Activated CD8-positive, alpha-beta T cell treated with anti-CD3 and anti-CD28 coated beads for 36 hours (primary cell): ENCODE data around the gene OAS3. TPM values are rescaled to one million over a fixed set of nuclear protein-coding genes. Genes with fewer than 3 reads are reported as not detected.

Source experiments
- ATAC-seq: fragments of 200-7000 bp; cut with Tn5 transposase; one replicate; pipeline ENCODE4 v1.10.0; 2021; ENCODE audit warnings: mild to moderate bottlenecking, moderate library complexity
- CTCF ChIA-PET: fragments of 350-600 bp; sonication (Branson Sonifier 250); formaldehyde crosslinking; loops from one replicate; lab custom pipeline; 2021; ENCODE audit warnings: antibody characterized with exemption; lab: Charles Lee
- POLR2A ChIA-PET: fragments of 350-600 bp; sonication (Branson Sonifier 250); formaldehyde crosslinking; loops from one replicate; lab custom pipeline; 2021; ENCODE audit warnings: antibody characterized with exemption; lab: Charles Lee
- DNase-seq: peaks from one replicate; pipeline ENCODE4 v3.0.0-alpha.2; 2020
- H3K27ac Mint-ChIP-seq: one replicate; pipeline ENCODE4 v1.8.0; 2021; ENCODE audit warnings: mild to moderate bottlenecking, mixed read lengths
- H3K27me3 Mint-ChIP-seq: one replicate; pipeline ENCODE4 v1.8.0; 2021; ENCODE audit warnings: mixed read lengths
- H3K36me3 Mint-ChIP-seq: one replicate; pipeline ENCODE4 v1.8.0; 2021; ENCODE audit warnings: low read depth, mixed read lengths
- H3K4me1 Mint-ChIP-seq: one replicate; pipeline ENCODE4 v1.8.0; 2021; ENCODE audit warnings: low read depth, mixed read lengths
- H3K4me3 Mint-ChIP-seq: one replicate; pipeline ENCODE4 v1.8.0; 2021; ENCODE audit warnings: mild to moderate bottlenecking, moderate library complexity, mixed read lengths
- H3K9me3 Mint-ChIP-seq: one replicate; pipeline ENCODE4 v1.8.0; 2021; ENCODE audit warnings: mixed read lengths
- CTCF ChIP-seq: fragments of 200-600 bp; IDR thresholded peaks from one replicate; pipeline ENCODE4 v1.8.0; 2022; ENCODE audit warnings: antibody characterized with exemption, mild to moderate bottlenecking
- intact Hi-C: fragments of 100-400 bp; cut with micrococcal nuclease; formaldehyde crosslinking; loops from one replicate; pipeline ENCODE4 v1.10.0; 2022
- total RNA-seq, 2 experiments: library from RNA; stranded (reverse); gene quantifications; one replicate each; pipeline ENCODE4 v1.2.3, GENCODE V29; 2021

OAS3 gene
- total RNA-seq, 2 experiments from 2014 or later = 21.4 to 22.2 TPM

- POLR2A ChIA-PET = no interaction called here
- DNase-seq = no peak
- H3K27me3 Mint-ChIP-seq = no peaks in the 10 kb centered on the region
- no peaks in the 10 kb centered on the region for H3K36me3 Mint-ChIP-seq
- H3K9me3 Mint-ChIP-seq = no peaks in the 10 kb centered on the region
- no peak for TF ChIP-seq CTCF
- CTCF ChIA-PET = interaction anchor here (1.1 to 3.7 kb wide), 4 partner anchors 10 to 95 kb away, joined by 3 to 20 read pairs (median 5); partner anchors contain the start of genes OAS1 and OAS3
- no peak overlapping the region for H3K27ac Mint-ChIP-seq
- peaks cover 5% of the 10 kb centered on the region for H3K4me1 Mint-ChIP-seq
- ATAC-seq = no peak
- H3K4me3 Mint-ChIP-seq = no peak overlapping the region
- intact Hi-C loops = no loop called here
These were observed 39.9 kb upstream of the OAS3 start for GRCh38 chr12:112898380-112898779.

DNA sequence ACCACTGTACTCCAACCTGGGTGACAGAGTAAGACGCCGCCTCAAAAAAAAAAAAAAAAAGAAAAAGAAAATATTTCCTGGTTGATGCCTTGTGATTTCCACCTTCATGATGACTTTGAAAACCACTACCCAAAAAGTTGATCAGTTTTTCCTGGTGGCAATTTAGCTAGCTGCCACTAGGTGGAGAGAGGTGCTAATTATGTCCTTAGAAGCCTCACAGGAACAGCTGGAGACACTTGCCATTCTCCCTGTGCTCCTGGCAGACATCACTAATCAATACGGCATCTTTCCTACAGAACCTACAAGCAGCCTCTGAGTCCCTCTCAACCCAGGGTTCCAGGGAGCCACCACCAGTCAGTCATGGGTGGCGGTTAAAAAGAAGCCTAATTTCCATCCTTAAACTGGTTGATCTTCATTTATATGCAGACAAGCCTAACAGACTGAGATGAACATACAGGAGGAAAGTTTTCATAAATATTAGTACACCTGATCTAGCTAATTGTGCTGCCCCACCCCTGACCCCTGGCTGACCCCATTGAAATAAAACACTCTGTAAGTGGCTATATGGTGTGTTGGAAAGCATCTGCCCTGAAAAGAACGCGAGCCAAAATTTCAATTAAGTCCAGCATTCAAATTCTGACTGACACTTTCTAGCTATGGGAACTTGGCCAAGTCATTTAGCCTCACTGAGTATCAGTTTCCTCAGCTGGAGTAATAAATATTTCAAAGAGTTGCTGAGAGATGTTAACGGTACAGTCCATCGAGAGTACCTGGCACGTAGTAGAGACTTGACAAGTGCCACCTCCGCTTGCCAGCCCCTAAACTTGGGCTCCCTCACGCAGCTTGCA, 37.8 kb upstream of the OAS3 start:
- ChIA-PET POLR2A (interaction anchor here (0.6 to 1.6 kb wide), 2 partner anchors 25 to 78 kb away, joined by 3 to 5 read pairs; partner anchors contain the start of gene OAS2), CTCF (interaction anchor here (0.8 to 3.7 kb wide), 23 partner anchors 8 to 278 kb away, joined by 3 to 20 read pairs (median 4); partner anchors contain the start of genes OAS1, OAS2 and OAS3)
- Mint-ChIP-seq H3K36me3 (no peaks in the 10 kb centered on the region), H3K9me3 (no peaks in the 10 kb centered on the region), H3K27me3 (no peaks in the 10 kb centered on the region), H3K27ac (no peak overlapping the region), H3K4me1 (peaks cover 15% of the 10 kb centered on the region), H3K4me3 (no peak overlapping the region)
- ATAC-seq = peak; percentile 67
- TF ChIP-seq CTCF = peak; percentile 86
- DNase-seq = peak; percentile 60
- intact Hi-C loops = loop anchor here (5.0 kb wide), 1 partner anchor 132 kb away; no protein-coding TSS in a partner anchor

- Mint-ChIP-seq H3K27me3 (no peaks in the 10 kb centered on the region), H3K4me1 (peaks cover 16% of the 10 kb centered on the region), H3K27ac (no peak overlapping the region), H3K9me3 (no peaks in the 10 kb centered on the region), H3K36me3 (no peaks in the 10 kb centered on the region), H3K4me3 (no peak overlapping the region)
- CTCF ChIA-PET = interaction anchor here (0.9 to 3.7 kb wide), 11 partner anchors 7 to 147 kb away, joined by 3 to 20 read pairs (median 7); partner anchors contain the start of genes OAS1 and OAS2
- POLR2A ChIA-PET = interaction anchor here (0.6 to 1.6 kb wide), 2 partner anchors 25 to 77 kb away, joined by 3 to 5 read pairs; partner anchors contain the start of gene OAS2
- intact Hi-C loops = loop anchor here (5.0 kb wide), 1 partner anchor 131 kb away; no protein-coding TSS in a partner anchor
- TF ChIP-seq CTCF = no peak
- ATAC-seq (no peak), DNase-seq (no peak)
These were observed 37.0 kb upstream of the OAS3 start for GRCh38 chr12:112901271-112901670.

DNA sequence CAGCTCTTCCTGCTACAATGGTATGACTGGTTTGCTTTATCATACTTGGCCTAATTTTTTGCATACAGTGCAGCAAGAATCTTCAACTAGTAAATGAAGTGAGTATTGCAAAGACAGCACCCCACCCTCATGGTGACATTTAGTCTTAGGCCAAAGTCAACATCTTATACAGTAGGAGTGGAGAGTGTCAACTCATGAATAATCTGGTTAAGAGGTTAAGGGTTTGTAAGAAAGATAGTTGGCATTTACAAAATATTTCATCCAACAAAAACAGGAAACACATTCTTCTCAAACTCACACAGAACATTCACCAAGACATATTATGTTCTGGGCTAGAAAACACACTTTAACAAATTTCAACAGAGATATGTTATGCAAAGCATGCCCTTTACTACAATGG, 33.7 kb upstream of the OAS3 start:
- no peak for TF ChIP-seq CTCF
- ChIA-PET CTCF (no interaction called here), POLR2A (no interaction called here)
- Mint-ChIP-seq H3K9me3 (no peaks in the 10 kb centered on the region), H3K36me3 (peaks cover 1% of the 10 kb centered on the region), H3K4me1 (peaks cover 47% of the 10 kb centered on the region), H3K27ac (peak overlapping the region; percentile 26), H3K27me3 (no peaks in the 10 kb centered on the region), H3K4me3 (no peak overlapping the region)
- ATAC-seq (no peak), DNase-seq (no peak)
- intact Hi-C loops = loop anchor here (5.0 kb wide), 1 partner anchor 128 kb away; no protein-coding TSS in a partner anchor
